MM.1S (cell line): ENCODE results near the gene CNTN6.

Source experiments
- EZH2 ChIP-seq: fragments of 300-600 bp; sonication (generic); optimal IDR thresholded peaks from 2 replicates; pipeline ENCODE3; 2017; ENCODE audit warnings: low read depth, mild to moderate bottlenecking, antibody characterized with exemption, low read length, mixed read lengths
- TF ChIP-seq, protein P1 (sequence below): fragments of 300-600 bp; sonication (generic); IDR thresholded peaks from 2 replicates; pipeline ENCODE4 v1.5.1; 2016; ENCODE audit warnings: antibody characterized with exemption, low read length, mixed read lengths

- TF ChIP-seq, protein P1, sequence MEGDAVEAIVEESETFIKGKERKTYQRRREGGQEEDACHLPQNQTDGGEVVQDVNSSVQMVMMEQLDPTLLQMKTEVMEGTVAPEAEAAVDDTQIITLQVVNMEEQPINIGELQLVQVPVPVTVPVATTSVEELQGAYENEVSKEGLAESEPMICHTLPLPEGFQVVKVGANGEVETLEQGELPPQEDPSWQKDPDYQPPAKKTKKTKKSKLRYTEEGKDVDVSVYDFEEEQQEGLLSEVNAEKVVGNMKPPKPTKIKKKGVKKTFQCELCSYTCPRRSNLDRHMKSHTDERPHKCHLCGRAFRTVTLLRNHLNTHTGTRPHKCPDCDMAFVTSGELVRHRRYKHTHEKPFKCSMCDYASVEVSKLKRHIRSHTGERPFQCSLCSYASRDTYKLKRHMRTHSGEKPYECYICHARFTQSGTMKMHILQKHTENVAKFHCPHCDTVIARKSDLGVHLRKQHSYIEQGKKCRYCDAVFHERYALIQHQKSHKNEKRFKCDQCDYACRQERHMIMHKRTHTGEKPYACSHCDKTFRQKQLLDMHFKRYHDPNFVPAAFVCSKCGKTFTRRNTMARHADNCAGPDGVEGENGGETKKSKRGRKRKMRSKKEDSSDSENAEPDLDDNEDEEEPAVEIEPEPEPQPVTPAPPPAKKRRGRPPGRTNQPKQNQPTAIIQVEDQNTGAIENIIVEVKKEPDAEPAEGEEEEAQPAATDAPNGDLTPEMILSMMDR, result no peak
- TF ChIP-seq EZH2, result no peak
These were observed 115.1 kb downstream of the CNTN6 start for GRCh38 chr3:1207904-1208303.
